OCI-LY1 (cell line): Measurements from ENCODE around the gene CENPO.

Source experiments
- H2AFZ ChIP-seq: fragments of 200-600 bp; sonication (generic), shearing (Covaris generic); 2 replicates; pipeline ENCODE4 v1.6.0; 2014; ENCODE audit warnings: antibody characterized with exemption, mild to moderate bottlenecking, low read length
- H3F3A ChIP-seq: fragments of 200-600 bp; sonication (generic), shearing (Covaris generic); 2 replicates; pipeline ENCODE4 v1.6.0; 2014; ENCODE audit warnings: mild to moderate bottlenecking, antibody characterized with exemption, low read length, moderate library complexity; ENCODE audit not compliant: insufficient read depth
- H3K27ac ChIP-seq: fragments of 200-600 bp; sonication (generic); 2 replicates; pipeline ENCODE4 v1.5.1; 2014; ENCODE audit warnings: low read length, mixed run types, mild to moderate bottlenecking, low read depth; ENCODE audit not compliant: poor library complexity, severe bottlenecking
- H3K27me3 ChIP-seq: fragments of 200-600 bp; sonication (generic); 2 replicates; pipeline ENCODE4 v1.6.0; 2014; ENCODE audit warnings: antibody characterized with exemption, mild to moderate bottlenecking, low read length, moderate library complexity; ENCODE audit not compliant: insufficient read depth
- H3K36me3 ChIP-seq: fragments of 200-600 bp; sonication (generic); 2 replicates; pipeline ENCODE4 v1.6.1; 2014; ENCODE audit warnings: mild to moderate bottlenecking, antibody characterized with exemption, low read length, moderate library complexity, mixed read lengths; ENCODE audit not compliant: insufficient read depth
- H3K4me1 ChIP-seq: fragments of 200-600 bp; sonication (generic); 2 replicates; pipeline ENCODE4 v1.5.1; 2014; ENCODE audit warnings: mild to moderate bottlenecking, low read length, moderate library complexity; ENCODE audit not compliant: insufficient read depth, severe bottlenecking
- H3K4me2 ChIP-seq: fragments of 200-600 bp; sonication (generic), shearing (Covaris generic); 2 replicates; pipeline ENCODE4 v1.6.1; 2014; ENCODE audit warnings: low read length
- H3K4me3 ChIP-seq: fragments of 200-600 bp; sonication (generic); 2 replicates; pipeline ENCODE4 v1.5.1; 2014; ENCODE audit warnings: low read length, low read depth, mild to moderate bottlenecking, mixed read lengths; ENCODE audit not compliant: poor library complexity, severe bottlenecking
- H3K79me2 ChIP-seq: fragments of 200-600 bp; shearing (Covaris generic); 2 replicates; pipeline ENCODE4 v1.6.1; 2016; ENCODE audit warnings: mixed run types, low read length, mixed read lengths; ENCODE audit not compliant: insufficient read depth
- H3K9ac ChIP-seq: fragments of 200-600 bp; sonication (generic), shearing (Covaris generic); 2 replicates; pipeline ENCODE4 v1.6.1; 2014; ENCODE audit warnings: mild to moderate bottlenecking, low read length, mixed read lengths
- H3K9me2 ChIP-seq: fragments of 200-600 bp; sonication (generic), shearing (Covaris generic); 2 replicates; pipeline ENCODE4 v1.6.1; 2014; ENCODE audit warnings: low read depth, mild to moderate bottlenecking, low read length, mixed read lengths
- H3K9me3 ChIP-seq: fragments of 200-600 bp; shearing (Covaris generic); 2 replicates; pipeline ENCODE4 v1.6.1; 2014; ENCODE audit warnings: low read length, mixed read lengths
- H4K20me1 ChIP-seq: fragments of 200-600 bp; sonication (generic), shearing (Covaris generic); 2 replicates; pipeline ENCODE4 v1.6.0; 2016; ENCODE audit warnings: mild to moderate bottlenecking, low read length; ENCODE audit not compliant: insufficient read depth
- EZH2 ChIP-seq: fragments of 200-600 bp; sonication (generic), shearing (Covaris generic); IDR thresholded peaks from 2 replicates; pipeline ENCODE4 v1.8.0; 2017; ENCODE audit warnings: borderline replicate concordance, mixed run types, mild to moderate bottlenecking, antibody characterized with exemption, low read length, moderate library complexity, mixed read lengths
- TF ChIP-seq, protein P1 (sequence below): fragments of 200-600 bp; sonication (generic), shearing (Covaris generic); IDR thresholded peaks from 2 replicates; pipeline ENCODE4 v1.5.1; 2017; ENCODE audit warnings: mild to moderate bottlenecking, antibody characterized with exemption, low read length, moderate library complexity, mixed read lengths

Gene CENPO

DNA sequence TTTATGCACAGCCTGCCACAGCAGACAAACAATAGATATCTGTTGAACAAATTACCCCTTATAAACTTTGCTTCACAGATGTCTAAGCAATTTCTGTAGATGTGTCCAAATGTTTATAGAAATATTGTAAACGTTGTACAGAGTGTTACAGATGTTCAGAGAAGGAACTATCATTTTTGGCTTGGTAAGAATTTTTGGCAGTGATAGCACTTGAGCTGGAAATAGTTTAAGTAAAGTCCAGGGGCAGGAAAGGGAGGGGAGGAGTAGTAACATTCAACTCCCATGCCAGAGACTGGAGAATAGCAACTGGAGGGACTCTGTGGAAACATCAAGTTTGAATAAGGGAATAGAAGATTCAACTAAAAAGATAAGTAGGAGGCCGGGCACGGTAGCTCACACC lies 4.4 kb upstream of the CENPO start:
- Histone ChIP-seq H3K9me3 (peaks cover 8% of the 10 kb centered on the region; the same call in 1 of the 2 replicates), H3K36me3 (no peaks in the 10 kb centered on the region; the same call in 1 of the 2 replicates), H4K20me1 (no peaks in the 10 kb centered on the region), H3K4me3 (no peak overlapping the region), H3K4me2 (no peak overlapping the region), H3K27me3 (no peaks in the 10 kb centered on the region), H3K27ac (no peak overlapping the region), H3K4me1 (peaks cover 28% of the 10 kb centered on the region), H3F3A (no peaks in the 10 kb centered on the region), H3K79me2 (peaks cover 3% of the 10 kb centered on the region), H3K9ac (no peak overlapping the region), H3K9me2 (no peaks in the 10 kb centered on the region), H2AFZ (no peak overlapping the region)
- TF ChIP-seq EZH2 = no peak
- TF ChIP-seq, protein P1, sequence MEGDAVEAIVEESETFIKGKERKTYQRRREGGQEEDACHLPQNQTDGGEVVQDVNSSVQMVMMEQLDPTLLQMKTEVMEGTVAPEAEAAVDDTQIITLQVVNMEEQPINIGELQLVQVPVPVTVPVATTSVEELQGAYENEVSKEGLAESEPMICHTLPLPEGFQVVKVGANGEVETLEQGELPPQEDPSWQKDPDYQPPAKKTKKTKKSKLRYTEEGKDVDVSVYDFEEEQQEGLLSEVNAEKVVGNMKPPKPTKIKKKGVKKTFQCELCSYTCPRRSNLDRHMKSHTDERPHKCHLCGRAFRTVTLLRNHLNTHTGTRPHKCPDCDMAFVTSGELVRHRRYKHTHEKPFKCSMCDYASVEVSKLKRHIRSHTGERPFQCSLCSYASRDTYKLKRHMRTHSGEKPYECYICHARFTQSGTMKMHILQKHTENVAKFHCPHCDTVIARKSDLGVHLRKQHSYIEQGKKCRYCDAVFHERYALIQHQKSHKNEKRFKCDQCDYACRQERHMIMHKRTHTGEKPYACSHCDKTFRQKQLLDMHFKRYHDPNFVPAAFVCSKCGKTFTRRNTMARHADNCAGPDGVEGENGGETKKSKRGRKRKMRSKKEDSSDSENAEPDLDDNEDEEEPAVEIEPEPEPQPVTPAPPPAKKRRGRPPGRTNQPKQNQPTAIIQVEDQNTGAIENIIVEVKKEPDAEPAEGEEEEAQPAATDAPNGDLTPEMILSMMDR = no peak

DNA sequence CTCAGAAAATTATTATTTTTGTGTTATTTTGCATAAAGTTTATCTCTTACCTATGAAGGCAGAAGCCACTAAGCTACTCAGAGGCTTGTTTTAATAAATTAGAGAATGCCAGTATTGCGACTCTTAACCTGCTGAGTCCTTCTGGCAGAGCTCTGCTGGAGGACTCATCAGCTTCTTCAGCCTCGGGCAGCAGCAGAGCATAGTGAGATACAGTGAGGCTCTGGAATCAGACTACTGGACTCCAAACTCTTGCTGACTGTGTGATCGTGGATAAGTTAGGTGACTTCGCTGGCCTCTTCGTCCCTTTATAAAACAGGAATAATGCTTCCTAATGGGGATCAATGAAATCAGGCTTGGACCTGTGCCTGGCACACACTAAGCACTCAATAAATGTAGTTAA lies 1.8 kb upstream of the CENPO start:
- Histone ChIP-seq H2AFZ (no peak overlapping the region), H3K9me3 (no peaks in the 10 kb centered on the region), H3K27me3 (no peaks in the 10 kb centered on the region), H3K4me2 (0 out of 2 replicates have a peak overlapping the region, but pooled peaks have one; percentile 81), H3K4me1 (peaks cover 32% of the 10 kb centered on the region), H3F3A (no peaks in the 10 kb centered on the region), H3K9me2 (no peaks in the 10 kb centered on the region), H4K20me1 (no peaks in the 10 kb centered on the region), H3K27ac (no peak overlapping the region), H3K4me3 (no peak overlapping the region), H3K36me3 (peaks cover 14% of the 10 kb centered on the region), H3K79me2 (peaks cover 28% of the 10 kb centered on the region), H3K9ac (no peak overlapping the region)
- TF ChIP-seq EZH2 = no peak
- TF ChIP-seq, protein P1 = no peak

DNA sequence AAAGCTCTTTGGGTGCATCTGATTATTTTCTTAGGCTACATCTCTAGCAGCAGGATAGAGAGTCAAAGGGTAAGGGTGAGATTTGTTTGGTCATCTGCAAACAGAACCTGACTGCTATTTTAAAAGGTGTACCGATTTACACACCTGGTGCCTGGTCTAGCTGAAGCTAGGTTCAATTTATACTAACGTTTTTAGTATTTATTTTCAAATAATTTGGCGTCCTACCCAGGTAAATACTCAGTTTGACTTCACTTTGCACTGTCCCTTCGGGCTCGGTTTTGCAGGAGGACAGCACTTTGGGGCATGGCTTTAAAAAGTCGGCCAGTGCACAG lies 717 bp upstream of the CENPO start:
- H3K79me2 ChIP-seq = peaks cover 38% of the 10 kb centered on the region

More for the DNA sequence above, 717 bp upstream of the CENPO start:
- Histone ChIP-seq H3K9ac (peak overlapping the region; percentile 81), H3K27ac (peak overlapping the region; percentile 87), H3K9me2 (no peaks in the 10 kb centered on the region), H3K27me3 (no peaks in the 10 kb centered on the region), H3K36me3 (peaks cover 24% of the 10 kb centered on the region), H3K4me1 (peaks cover 32% of the 10 kb centered on the region), H3K4me2 (peak overlapping the region; percentile 81), H3K4me3 (peak overlapping the region; percentile 86), H3F3A (no peaks in the 10 kb centered on the region), H4K20me1 (no peaks in the 10 kb centered on the region), H2AFZ (no peak overlapping the region), H3K9me3 (no peaks in the 10 kb centered on the region)
- no peak for TF ChIP-seq EZH2
- TF ChIP-seq, protein P1 = no peak
